H9 (cell line): ENCODE data around the gene TCF7L2. TPM values are rescaled to one million over a fixed set of nuclear protein-coding genes. Genes with fewer than 3 reads are reported as not detected.
A peak's percentile ranks its signal among the peaks of the same experiment; 100 is the strongest.

Source experiments
- DNase-seq: peaks from one replicate; pipeline ENCODE4 v3.0.0-alpha.2; 2017
- H2AFZ ChIP-seq: one replicate; pipeline ENCODE4 v1.6.1; 2013; ENCODE audit warnings: mild to moderate bottlenecking, low read length, control low read depth, moderate library complexity
- H2AK5ac ChIP-seq: 2 replicates; pipeline ENCODE4 v1.6.1; 2013; ENCODE audit warnings: low read length, control low read depth, mixed read lengths; ENCODE audit not compliant: insufficient read length
- H2BK120ac ChIP-seq: one replicate; pipeline ENCODE4 v1.6.1; 2013; ENCODE audit warnings: low read depth, mild to moderate bottlenecking, low read length, control low read depth, inconsistent platforms; ENCODE audit not compliant: poor library complexity, severe bottlenecking
- H2BK12ac ChIP-seq: 2 replicates; pipeline ENCODE4 v1.6.1; 2013; ENCODE audit warnings: low read length, control low read depth, mixed read lengths, low read depth; ENCODE audit not compliant: insufficient read length
- H2BK15ac ChIP-seq: 2 replicates; pipeline ENCODE4 v1.6.1; 2013; ENCODE audit warnings: low read depth, low read length, control low read depth
- H2BK20ac ChIP-seq: one replicate; pipeline ENCODE4 v1.6.1; 2013; ENCODE audit warnings: low read depth, mild to moderate bottlenecking, low read length, control low read depth, inconsistent platforms; ENCODE audit not compliant: poor library complexity, severe bottlenecking
- H2BK5ac ChIP-seq: 2 replicates; pipeline ENCODE4 v1.6.1; 2013; ENCODE audit warnings: low read length, control low read depth, mixed read lengths; ENCODE audit not compliant: insufficient read length
- H3K14ac ChIP-seq: 2 replicates; pipeline ENCODE4 v1.6.1; 2013; ENCODE audit warnings: low read length, control low read depth; ENCODE audit not compliant: insufficient read depth
- H3K18ac ChIP-seq: 2 replicates; pipeline ENCODE4 v1.6.1; 2013; ENCODE audit warnings: low read depth, mild to moderate bottlenecking, mixed read lengths, low read length, control low read depth; ENCODE audit not compliant: insufficient read length
- H3K23ac ChIP-seq: 2 replicates; pipeline ENCODE4 v1.6.1; 2013; ENCODE audit warnings: low read length, control low read depth, mixed read lengths, low read depth; ENCODE audit not compliant: insufficient read length
- H3K23me2 ChIP-seq: 2 replicates; pipeline ENCODE4 v1.6.1; 2013; ENCODE audit warnings: low read depth, mild to moderate bottlenecking, mixed read lengths, low read length, control low read depth; ENCODE audit not compliant: insufficient read length, poor library complexity, severe bottlenecking
- H3K27ac ChIP-seq: 2 replicates; pipeline ENCODE4 v1.5.1; 2013; ENCODE audit warnings: low read length, control low read depth, mixed read lengths, low read depth; ENCODE audit not compliant: insufficient read length
- H3K27me3 ChIP-seq: 2 replicates; pipeline ENCODE4 v1.6.1; 2013; ENCODE audit warnings: low read length, control low read depth, inconsistent platforms; ENCODE audit not compliant: insufficient read depth
- H3K4ac ChIP-seq: 2 replicates; pipeline ENCODE4 v1.6.1; 2013; ENCODE audit warnings: low read depth, mild to moderate bottlenecking, control low read depth, inconsistent platforms, low read length, moderate library complexity
- H3K4me1 ChIP-seq: 2 replicates; pipeline ENCODE4 v1.6.1; 2013; ENCODE audit warnings: low read length, control low read depth, inconsistent platforms; ENCODE audit not compliant: insufficient read depth
- H3K4me2 ChIP-seq: 2 replicates; pipeline ENCODE4 v1.6.1; 2013; ENCODE audit warnings: low read length, control low read depth, mixed read lengths; ENCODE audit not compliant: insufficient read length, insufficient read depth
- H3K56ac ChIP-seq: 2 replicates; pipeline ENCODE4 v1.6.1; 2013; ENCODE audit warnings: low read depth, mild to moderate bottlenecking, mixed read lengths, low read length, control low read depth; ENCODE audit not compliant: insufficient read length
- H3K79me1 ChIP-seq: 2 replicates; pipeline ENCODE4 v1.6.1; 2013; ENCODE audit warnings: low read depth, mild to moderate bottlenecking, moderate library complexity, low read length, control low read depth, inconsistent platforms; ENCODE audit not compliant: insufficient read depth, poor library complexity, severe bottlenecking
- H3K79me2 ChIP-seq: 2 replicates; pipeline ENCODE4 v1.6.1; 2013; ENCODE audit warnings: low read length, control low read depth, inconsistent platforms; ENCODE audit not compliant: insufficient read depth
- H3K9ac ChIP-seq: 2 replicates; pipeline ENCODE4 v1.6.1; 2013; ENCODE audit warnings: low read length, control low read depth, mixed read lengths; ENCODE audit not compliant: insufficient read length; ENCODE audit errors: extremely low read depth
- H3K9me3 ChIP-seq: one replicate; pipeline ENCODE4 v1.6.1; 2013; ENCODE audit warnings: low read depth, low read length, inconsistent platforms; ENCODE audit not compliant: control insufficient read depth
- H3T11ph ChIP-seq: one replicate; pipeline ENCODE4 v1.6.1; 2013; ENCODE audit warnings: mild to moderate bottlenecking, low read length, control low read depth, inconsistent platforms
- H4K20me1 ChIP-seq: one replicate; pipeline ENCODE4 v1.6.1; 2013; ENCODE audit not compliant: control insufficient read depth, insufficient read length, insufficient read depth
- H4K5ac ChIP-seq: 2 replicates; pipeline ENCODE4 v1.6.1; 2013; ENCODE audit warnings: low read depth, mild to moderate bottlenecking, mixed read lengths, low read length, control low read depth; ENCODE audit not compliant: insufficient read length
- H4K8ac ChIP-seq: replicated peaks from 2 replicates; pipeline ENCODE4 v1.6.1; 2013; ENCODE audit warnings: low read length, control low read depth, mixed read lengths, low read depth; ENCODE audit not compliant: insufficient read length
- H4K91ac ChIP-seq: 2 replicates; pipeline ENCODE4 v1.6.1; 2013; ENCODE audit warnings: low read depth, mild to moderate bottlenecking, moderate library complexity, mixed read lengths, low read length, control low read depth; ENCODE audit not compliant: insufficient read length
- H3K27ac Mint-ChIP-seq, 3 experiments: 2 replicates in 2 of 3; 3 replicates in 1 of 3; pipeline ENCODE4 v1.8.0; 2020 to 2021; ENCODE audit warnings: mixed read lengths in 3 of 3, mild to moderate bottlenecking in 1 of 3, moderate library complexity in 1 of 3
- H3K27me3 Mint-ChIP-seq: 2 replicates; pipeline ENCODE4 v1.8.0; 2021; ENCODE audit warnings: low read depth, mild to moderate bottlenecking, moderate library complexity, mixed read lengths
- H3K36me3 Mint-ChIP-seq, 3 experiments: 2 replicates in 2 of 3; 3 replicates in 1 of 3; pipeline ENCODE4 v1.8.0; 2020 to 2021; ENCODE audit warnings: low read depth in 3 of 3, mixed read lengths in 3 of 3; ENCODE audit not compliant: insufficient read depth in 1 of 3
- H3K4me1 Mint-ChIP-seq, 2 experiments: 2 replicates each; pipeline ENCODE4 v1.8.0; 2020; ENCODE audit warnings: mixed read lengths in 2 of 2
- H3K4me3 Mint-ChIP-seq, 2 experiments: 2 replicates in 1 of 2; 3 replicates in 1 of 2; pipeline ENCODE4 v1.8.0; 2020 to 2021; ENCODE audit warnings: mild to moderate bottlenecking in 2 of 2, mixed read lengths in 2 of 2, moderate library complexity in 1 of 2
- H3K9me3 Mint-ChIP-seq, 2 experiments: 2 replicates in 1 of 2; 3 replicates in 1 of 2; pipeline ENCODE4 v1.8.0; 2020; ENCODE audit warnings: mild to moderate bottlenecking in 2 of 2, mixed read lengths in 2 of 2, moderate library complexity in 1 of 2
- CTCF ChIP-seq: fragments of 200-600 bp; sonication (generic); conservative IDR thresholded peaks from 3 replicates; pipeline ENCODE4 v1.8.0; 2021; ENCODE audit warnings: antibody characterized with exemption, mild to moderate bottlenecking
- WGBS: extraction: QIAGEN DNeasy Blood & Tissue Kit; methylation state at CpG from one replicate; pipeline ENCODE4 v1.1.7; 2013; ENCODE audit warnings: missing lambda C conversion rate, low lambda C conversion rate, mixed read lengths; ENCODE audit not compliant: insufficient read length; ENCODE audit errors: extremely low coverage; 5-methylcytosine and 5-hydroxymethylcytosine counted together
- total RNA-seq: library from RNA; stranded (reverse); gene quantifications from 2 replicates; pipeline ENCODE4 v1.2.1, GENCODE V29; 2021

The TCF7L2 gene
- total RNA-seq, 1 experiment from 2014 or later = 71.1 TPM

- Histone ChIP-seq H2BK5ac (no peak overlapping the region), H3K27me3 (no peaks in the 10 kb centered on the region), H3K4me2 (no peak overlapping the region), H4K8ac (no peak overlapping the region), H3K9ac (no peak overlapping the region), H3K56ac (no peak overlapping the region), H4K20me1 (peaks cover 3% of the 10 kb centered on the region), H3K23me2 (no peaks in the 10 kb centered on the region), H2BK20ac (no peak overlapping the region), H2BK12ac (no peak overlapping the region), H4K91ac (no peak overlapping the region), H2AFZ (no peak overlapping the region), H3K4ac (no peak overlapping the region), H3K23ac (no peak overlapping the region), H3K27ac (no peak overlapping the region), H4K5ac (no peak overlapping the region), H3K79me1 (peaks cover 7% of the 10 kb centered on the region), H3K79me2 (peaks cover 39% of the 10 kb centered on the region; the same call in 1 of the 2 replicates), H3K18ac (no peak overlapping the region), H3K4me1 (peaks cover 9% of the 10 kb centered on the region; the same call in 1 of the 2 replicates), H3K14ac (no peak overlapping the region), H2BK120ac (no peak overlapping the region), H2AK5ac (no peak overlapping the region), H2BK15ac (no peak overlapping the region), H3K9me3 (no peaks in the 10 kb centered on the region), H3T11ph (no peak overlapping the region)
- WGBS = no CpG with 5 or more reads among the region's 2 CpGs
- peaks cover 48 to 87% (median 86%) of the 10 kb centered on the region in 3 experiments; a peak in 6 of 7 replicates for H3K36me3 Mint-ChIP-seq
- 0 out of 7 replicates have a peak overlapping the region, but pooled peaks of 1 of the 3 experiments have one; percentile 2 for H3K27ac Mint-ChIP-seq
- H3K4me1 Mint-ChIP-seq = peaks cover 26 to 43% of the 10 kb centered on the region in 2 experiments
- H3K9me3 Mint-ChIP-seq = no peaks in the 10 kb centered on the region
- no peaks in the 10 kb centered on the region for H3K27me3 Mint-ChIP-seq
- no peak overlapping the region for H3K4me3 Mint-ChIP-seq
- TF ChIP-seq CTCF = no peak
- no peak for DNase-seq
Measured at GRCh38 chr10:112969131-112969530, 19.1 kb downstream of the TCF7L2 start.
